Esophagus muscularis mucosa (tissue), 4 donors: ENCODE data around the gene TRAPPC4.

Experiments
- CTCF ChIP-seq, 3 experiments: fragments of 200-600 bp in 2 of 3; fragments of 450-650 bp in 1 of 3; sonication (generic) in 2 of 3; IDR thresholded peaks; one replicate each; pipeline ENCODE4 v1.5.1; 2017 to 2019; ENCODE audit warnings: antibody characterized with exemption in 3 of 3, mild to moderate bottlenecking in 2 of 3, moderate library complexity in 1 of 3
- EP300 ChIP-seq: sonication (generic); formaldehyde crosslinking; IDR thresholded peaks from one replicate; pipeline ENCODE4 v1.6.1; 2017; ENCODE audit warnings: antibody characterized with exemption
- POLR2A ChIP-seq: fragments of 450-650 bp; IDR thresholded peaks from one replicate; pipeline ENCODE4 v1.6.1; 2017; ENCODE audit warnings: antibody characterized with exemption, moderate library complexity, mild to moderate bottlenecking, low read depth
- POLR2AphosphoS5 ChIP-seq, 2 donors: sonication (generic); formaldehyde crosslinking; IDR thresholded peaks; one replicate each; pipeline ENCODE4 v1.6.1; 2017; ENCODE audit warnings: antibody characterized with exemption in 2 of 2

GRCh38 chr11:119054418-119054817, 35.9 kb downstream of the TRAPPC4 start:
- TF ChIP-seq CTCF (IDR thresholded peaks at IDR 0.05) (no peak), POLR2AphosphoS5 (IDR thresholded peaks at IDR 0.05) (no peak), POLR2A (no peak), EP300 (no peak)
